ENCODE results near the gene MSL3B.
A peak's percentile ranks its signal among the peaks of the same experiment; 100 is the strongest.

Gene MSL3B

DNA sequence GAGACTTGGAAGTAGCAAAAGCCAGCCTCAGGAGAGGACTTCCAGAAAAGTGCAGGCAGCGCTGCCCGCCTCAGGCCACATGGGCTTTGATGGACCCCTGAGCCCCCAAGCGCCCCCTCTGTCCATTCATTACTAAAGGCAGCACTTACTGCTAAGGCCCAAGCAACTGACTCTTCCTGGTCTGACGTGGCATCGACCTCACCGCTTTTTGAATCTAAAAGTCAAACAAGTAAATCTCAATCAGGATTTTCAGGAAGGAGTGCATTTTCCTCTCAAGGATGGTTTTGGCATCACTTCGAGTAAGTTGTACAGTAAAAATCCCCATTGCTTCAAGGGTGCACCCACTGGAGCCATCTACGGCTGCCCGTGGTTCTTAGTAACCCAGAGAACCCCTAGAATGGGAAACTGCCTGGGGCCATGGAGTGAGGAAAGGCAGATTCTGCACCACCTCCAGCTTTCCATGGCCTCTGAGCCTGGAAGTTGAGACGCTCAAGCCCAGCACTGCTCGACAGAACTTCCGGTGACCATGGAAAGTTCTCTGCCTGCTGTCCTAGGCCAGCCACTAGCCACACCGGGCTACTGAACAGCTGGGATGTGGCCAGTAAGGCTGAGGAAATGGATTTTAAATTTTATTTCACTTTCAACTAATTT lies 20.8 kb downstream of the MSL3B start:
- no peak for DNase-seq (ENCODE audit: low read depth)
- TF ChIP-seq, protein P1, sequence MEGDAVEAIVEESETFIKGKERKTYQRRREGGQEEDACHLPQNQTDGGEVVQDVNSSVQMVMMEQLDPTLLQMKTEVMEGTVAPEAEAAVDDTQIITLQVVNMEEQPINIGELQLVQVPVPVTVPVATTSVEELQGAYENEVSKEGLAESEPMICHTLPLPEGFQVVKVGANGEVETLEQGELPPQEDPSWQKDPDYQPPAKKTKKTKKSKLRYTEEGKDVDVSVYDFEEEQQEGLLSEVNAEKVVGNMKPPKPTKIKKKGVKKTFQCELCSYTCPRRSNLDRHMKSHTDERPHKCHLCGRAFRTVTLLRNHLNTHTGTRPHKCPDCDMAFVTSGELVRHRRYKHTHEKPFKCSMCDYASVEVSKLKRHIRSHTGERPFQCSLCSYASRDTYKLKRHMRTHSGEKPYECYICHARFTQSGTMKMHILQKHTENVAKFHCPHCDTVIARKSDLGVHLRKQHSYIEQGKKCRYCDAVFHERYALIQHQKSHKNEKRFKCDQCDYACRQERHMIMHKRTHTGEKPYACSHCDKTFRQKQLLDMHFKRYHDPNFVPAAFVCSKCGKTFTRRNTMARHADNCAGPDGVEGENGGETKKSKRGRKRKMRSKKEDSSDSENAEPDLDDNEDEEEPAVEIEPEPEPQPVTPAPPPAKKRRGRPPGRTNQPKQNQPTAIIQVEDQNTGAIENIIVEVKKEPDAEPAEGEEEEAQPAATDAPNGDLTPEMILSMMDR (IDR thresholded peaks at IDR 0.05; ENCODE audit: low read depth, low read length), result no peak
- no peak for TF ChIP-seq MYC (IDR thresholded peaks at IDR 0.05; ENCODE audit: low read depth, low read length)
- TF ChIP-seq, protein P2, sequence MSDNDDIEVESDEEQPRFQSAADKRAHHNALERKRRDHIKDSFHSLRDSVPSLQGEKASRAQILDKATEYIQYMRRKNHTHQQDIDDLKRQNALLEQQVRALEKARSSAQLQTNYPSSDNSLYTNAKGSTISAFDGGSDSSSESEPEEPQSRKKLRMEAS (IDR thresholded peaks at IDR 0.05; ENCODE audit: low read depth, low read length), result no peak
- no peak for TF ChIP-seq POLR2A (IDR thresholded peaks at IDR 0.05; ENCODE audit: extremely low read depth, insufficient read length)
- H3K4me3 ChIP-seq (ENCODE audit: low read depth, low read length), result no peak overlapping the region

DNA sequence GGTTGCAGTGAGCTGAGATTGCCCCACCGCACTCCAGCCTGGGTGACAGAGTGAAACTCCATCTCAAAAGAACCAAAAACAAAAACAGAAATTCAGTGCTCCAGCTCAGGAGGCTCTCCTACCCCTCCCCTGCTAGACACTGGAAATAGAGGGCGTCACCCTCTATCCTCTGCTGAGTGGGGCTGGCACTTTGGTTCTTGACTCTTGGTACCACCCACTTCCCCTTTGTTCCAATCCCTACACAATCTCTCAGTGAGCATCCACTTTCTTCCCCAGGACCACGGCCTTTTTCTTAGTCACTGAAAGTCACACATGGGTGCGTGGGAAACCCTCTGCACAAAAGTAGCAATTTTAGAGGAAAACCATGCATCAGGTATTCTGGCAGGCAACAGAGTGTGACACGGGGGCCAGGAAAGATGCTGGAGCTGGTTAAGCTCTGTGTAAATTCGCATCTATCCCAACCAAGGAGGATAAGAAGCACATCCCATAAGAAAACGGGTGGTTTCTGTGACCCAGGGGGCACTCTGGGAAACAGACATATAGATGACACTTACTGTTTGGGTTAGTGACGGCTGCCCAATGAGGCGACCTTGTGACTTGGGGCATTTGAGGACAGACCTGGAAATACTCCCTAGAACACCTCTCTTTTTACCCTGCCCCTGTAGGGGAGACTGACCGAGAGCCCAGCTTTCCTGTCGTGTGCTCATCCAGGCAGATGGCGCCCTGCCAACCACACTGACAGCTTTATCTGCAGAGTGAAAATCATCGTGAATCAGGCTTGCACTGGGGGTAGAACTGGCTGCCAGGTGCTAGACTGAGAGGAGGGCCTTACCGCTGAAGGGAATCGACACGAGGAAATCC lies 21.6 kb downstream of the MSL3B start:
- peak; percentile 4 for DNase-seq (ENCODE audit: low read depth)
- H3K4me3 ChIP-seq (ENCODE audit: low read depth, low read length), result no peak overlapping the region
- TF ChIP-seq MYC (IDR thresholded peaks at IDR 0.05; ENCODE audit: low read depth, low read length), result no peak

DNA sequence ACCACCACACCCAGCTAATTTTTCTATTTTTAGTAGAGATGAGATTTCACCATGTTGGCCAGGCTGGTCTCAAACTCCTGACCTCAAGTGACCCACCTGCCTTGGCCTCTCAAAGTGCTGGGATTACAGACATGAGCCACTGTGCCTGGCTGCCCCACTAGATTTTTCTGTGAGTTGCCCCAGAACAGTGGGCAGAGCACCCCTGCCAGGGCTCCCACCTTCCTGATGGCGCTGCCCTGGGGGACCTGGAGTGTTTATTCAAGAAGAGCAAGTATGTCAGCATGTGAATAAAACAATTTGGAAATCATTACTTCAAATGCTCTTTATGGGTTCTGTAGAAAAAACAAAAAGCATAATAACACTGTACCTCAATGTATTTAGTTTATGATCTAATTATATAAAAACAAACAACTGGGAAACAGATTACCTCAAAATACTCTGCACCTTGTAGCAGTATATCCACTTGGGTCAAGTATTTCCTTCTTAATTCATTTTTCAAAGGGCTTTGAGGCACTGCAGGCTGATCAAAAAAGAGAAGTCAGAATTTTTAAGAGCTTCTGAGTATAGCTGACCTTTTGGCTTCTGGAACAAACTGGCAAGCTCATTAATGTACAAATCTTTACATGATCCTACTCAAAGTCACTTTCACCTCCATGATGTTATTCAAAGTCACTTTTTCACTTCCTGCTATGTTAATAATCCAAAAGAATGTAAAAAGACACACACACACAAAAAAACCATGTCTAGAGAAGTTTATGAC lies 22.7 kb downstream of the MSL3B start:
- H3K4me3 ChIP-seq (ENCODE audit: low read depth, low read length), result no peak overlapping the region
- no peak for DNase-seq (ENCODE audit: low read depth)
- TF ChIP-seq, protein P1 (IDR thresholded peaks at IDR 0.05; ENCODE audit: low read depth, low read length), result no peak
- TF ChIP-seq, protein P2 (IDR thresholded peaks at IDR 0.05; ENCODE audit: low read depth, low read length), result no peak
- TF ChIP-seq POLR2A (IDR thresholded peaks at IDR 0.05; ENCODE audit: extremely low read depth, insufficient read length) (no peak), MYC (IDR thresholded peaks at IDR 0.05; ENCODE audit: low read depth, low read length) (no peak)

DNA sequence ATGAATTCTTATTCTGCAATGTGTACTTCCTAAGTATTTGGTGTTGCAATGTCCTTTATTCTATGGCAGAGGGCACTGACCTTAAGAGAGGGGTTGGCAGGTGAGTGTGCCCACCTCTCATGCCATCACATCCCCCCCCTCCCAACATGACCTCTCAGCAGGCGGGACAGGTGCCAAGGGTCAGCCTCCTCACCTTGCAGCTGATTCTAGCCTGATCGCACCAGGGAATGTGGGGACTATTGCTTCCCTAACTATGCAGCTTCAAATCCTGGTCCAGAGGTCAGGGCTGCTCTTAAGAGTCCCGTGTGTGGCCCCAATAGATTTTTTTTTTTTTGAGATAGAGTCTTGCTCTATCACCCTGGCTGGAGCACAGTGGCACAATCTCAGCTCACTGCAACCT lies 23.4 kb downstream of the MSL3B start:
- no peak for DNase-seq (ENCODE audit: low read depth)
- no peak overlapping the region for H3K4me3 ChIP-seq (ENCODE audit: low read depth, low read length)
- no peak for TF ChIP-seq POLR2A (IDR thresholded peaks at IDR 0.05; ENCODE audit: extremely low read depth, insufficient read length)
- TF ChIP-seq, protein P2 (IDR thresholded peaks at IDR 0.05; ENCODE audit: low read depth, low read length), result no peak
- no peak for TF ChIP-seq MYC (IDR thresholded peaks at IDR 0.05; ENCODE audit: low read depth, low read length)
- TF ChIP-seq, protein P1 (IDR thresholded peaks at IDR 0.05; ENCODE audit: low read depth, low read length), result no peak

DNA sequence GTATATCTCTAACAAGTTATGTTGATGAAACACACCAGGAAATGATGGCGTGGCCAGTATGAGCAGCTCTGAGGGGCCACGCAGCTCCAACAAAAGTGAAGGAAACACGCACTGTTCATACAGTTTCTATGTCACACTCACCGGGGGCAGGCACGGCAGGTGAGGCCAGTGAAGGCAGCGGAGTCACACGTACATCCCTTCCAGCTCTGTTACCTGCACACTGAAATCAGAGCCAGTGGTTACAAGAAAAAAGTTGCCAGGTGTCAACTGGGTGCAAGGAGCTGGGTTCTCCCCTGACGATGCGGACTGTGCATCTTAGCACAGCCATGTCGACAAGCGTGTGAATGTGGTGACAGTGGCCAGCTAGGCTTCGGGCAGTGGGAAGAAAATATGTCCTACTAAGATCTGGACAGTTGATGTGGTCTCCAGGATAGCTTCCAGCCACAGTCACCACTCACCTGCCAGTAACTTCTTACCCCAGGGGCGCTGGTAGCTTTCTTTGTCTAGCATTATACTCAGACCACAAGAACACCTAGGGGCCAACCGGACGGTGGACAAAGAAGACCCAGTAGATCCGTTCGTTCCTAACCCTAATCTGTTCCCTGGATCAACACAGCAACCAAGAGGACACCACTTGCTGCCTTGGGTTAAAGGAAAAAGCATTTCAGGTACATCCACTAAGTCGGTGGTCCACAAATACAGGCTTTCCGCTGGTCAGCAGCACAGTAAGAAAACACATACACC lies 23.9 kb downstream of the MSL3B start:
- DNase-seq (ENCODE audit: low read depth), result no peak
- no peak for TF ChIP-seq POLR2A (IDR thresholded peaks at IDR 0.05; ENCODE audit: extremely low read depth, insufficient read length)
- TF ChIP-seq, protein P2 (IDR thresholded peaks at IDR 0.05; ENCODE audit: low read depth, low read length), result no peak
- TF ChIP-seq MYC (IDR thresholded peaks at IDR 0.05; ENCODE audit: low read depth, low read length), result no peak
- TF ChIP-seq, protein P1 (IDR thresholded peaks at IDR 0.05; ENCODE audit: low read depth, low read length), result no peak
- H3K4me3 ChIP-seq (ENCODE audit: low read depth, low read length), result no peak overlapping the region
